TTC549 (cell line): ENCODE results near the gene TMC2.

Experiments used
- FAIRE-seq: peaks from 2 replicates; lab custom pipeline; 2012; peaks lifted over from hg19 to GRCh38; lab: Jason Lieb, UNC

TMC2 gene

DNA sequence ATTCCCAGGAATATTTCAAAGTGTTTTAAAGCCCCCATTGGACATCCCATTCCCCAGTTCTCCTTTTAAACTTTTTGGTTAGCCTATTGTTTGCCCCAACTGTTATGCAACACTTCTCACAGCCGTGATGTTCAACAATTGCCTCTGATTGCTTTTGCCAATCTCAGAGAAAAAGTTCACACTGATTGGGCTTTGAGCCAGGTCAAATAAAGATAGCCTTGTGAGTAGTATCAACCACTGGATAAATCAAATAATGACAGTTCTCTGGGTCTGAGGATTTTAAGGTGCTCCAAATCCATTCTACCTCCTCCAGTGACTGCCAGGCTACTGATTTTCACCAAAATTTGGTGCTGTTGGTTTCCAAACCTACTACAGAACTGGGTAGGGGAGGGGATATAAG, 97.0 kb downstream of the TMC2 start:
- no peak for FAIRE-seq

DNA sequence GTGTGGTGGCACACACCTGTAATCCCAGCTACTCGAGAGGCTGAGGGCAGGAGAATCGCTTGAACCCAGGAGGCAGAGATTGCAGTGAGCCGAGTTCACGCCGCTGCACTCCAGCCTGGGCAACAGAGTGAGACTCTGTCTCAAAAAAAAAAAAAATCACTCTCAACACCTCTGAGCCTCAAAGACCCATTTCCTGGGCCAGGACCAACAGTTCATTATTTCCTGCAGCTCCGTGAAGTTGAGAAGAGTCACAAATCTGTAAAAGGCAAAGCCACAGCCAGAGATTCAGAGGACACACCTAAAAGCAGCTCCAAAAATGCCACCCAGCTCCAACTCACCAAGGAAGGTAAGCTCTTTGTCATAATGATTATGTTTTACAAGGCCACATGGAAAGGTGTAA, 100.9 kb downstream of the TMC2 start:
- FAIRE-seq, result no peak

DNA sequence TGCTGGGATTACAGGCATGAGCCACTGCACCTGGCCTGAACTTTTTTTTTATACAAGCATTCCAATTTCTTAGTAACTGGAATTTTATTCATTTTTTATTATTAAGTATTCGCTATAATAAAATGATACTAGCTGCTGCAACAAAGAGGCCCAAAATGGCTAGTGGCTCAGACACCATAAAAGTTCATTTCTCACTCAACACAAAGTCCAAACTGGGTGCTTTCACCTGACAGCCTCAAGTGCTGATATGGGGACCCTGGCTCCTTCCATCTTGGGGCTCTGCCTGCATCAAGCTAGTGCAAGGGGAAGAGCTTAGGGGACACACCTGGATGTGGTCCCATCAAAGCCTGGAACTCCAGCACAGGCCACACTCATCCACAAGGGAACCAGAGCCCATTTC, 103.9 kb downstream of the TMC2 start:
- FAIRE-seq, result no peak

DNA sequence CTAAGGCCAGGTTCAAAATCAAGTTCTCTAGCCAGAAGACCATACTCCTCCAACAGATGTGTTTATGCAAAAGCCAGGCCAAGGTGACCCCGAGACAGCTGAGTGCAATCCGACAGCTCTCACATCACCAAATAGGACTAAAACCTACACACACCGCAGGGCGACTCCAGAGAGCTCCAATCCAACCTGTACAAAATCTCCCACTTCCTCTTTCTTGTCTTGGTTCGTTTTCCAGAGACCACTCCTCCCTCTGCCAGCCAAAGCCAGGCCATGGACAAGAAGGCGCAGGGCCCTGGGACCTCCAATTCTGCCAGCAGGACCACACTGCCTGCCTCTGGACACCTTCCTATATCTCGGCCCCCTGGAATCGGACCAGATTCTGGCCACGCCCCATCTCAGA, 104.5 kb downstream of the TMC2 start:
- no peak for FAIRE-seq

DNA sequence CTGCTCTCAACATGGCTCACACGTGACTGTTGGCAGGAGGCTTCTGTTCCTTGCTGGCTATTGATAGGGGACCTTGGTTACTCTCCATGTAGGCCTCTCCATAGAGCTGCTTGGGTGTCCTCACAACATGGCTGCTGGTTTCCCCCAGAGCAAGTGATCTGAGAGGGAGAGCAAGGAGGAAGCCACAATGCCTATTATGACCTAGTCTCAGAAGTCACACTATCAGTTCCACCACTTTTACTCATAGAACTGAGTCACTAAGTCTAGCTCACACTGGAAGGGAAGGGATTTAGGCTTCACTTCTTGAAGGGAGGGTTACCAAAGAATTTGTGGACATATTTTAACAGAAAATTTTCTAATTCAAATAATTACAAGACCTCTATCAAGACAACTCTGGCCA, 107.3 kb downstream of the TMC2 start:
- FAIRE-seq, result no peak

DNA sequence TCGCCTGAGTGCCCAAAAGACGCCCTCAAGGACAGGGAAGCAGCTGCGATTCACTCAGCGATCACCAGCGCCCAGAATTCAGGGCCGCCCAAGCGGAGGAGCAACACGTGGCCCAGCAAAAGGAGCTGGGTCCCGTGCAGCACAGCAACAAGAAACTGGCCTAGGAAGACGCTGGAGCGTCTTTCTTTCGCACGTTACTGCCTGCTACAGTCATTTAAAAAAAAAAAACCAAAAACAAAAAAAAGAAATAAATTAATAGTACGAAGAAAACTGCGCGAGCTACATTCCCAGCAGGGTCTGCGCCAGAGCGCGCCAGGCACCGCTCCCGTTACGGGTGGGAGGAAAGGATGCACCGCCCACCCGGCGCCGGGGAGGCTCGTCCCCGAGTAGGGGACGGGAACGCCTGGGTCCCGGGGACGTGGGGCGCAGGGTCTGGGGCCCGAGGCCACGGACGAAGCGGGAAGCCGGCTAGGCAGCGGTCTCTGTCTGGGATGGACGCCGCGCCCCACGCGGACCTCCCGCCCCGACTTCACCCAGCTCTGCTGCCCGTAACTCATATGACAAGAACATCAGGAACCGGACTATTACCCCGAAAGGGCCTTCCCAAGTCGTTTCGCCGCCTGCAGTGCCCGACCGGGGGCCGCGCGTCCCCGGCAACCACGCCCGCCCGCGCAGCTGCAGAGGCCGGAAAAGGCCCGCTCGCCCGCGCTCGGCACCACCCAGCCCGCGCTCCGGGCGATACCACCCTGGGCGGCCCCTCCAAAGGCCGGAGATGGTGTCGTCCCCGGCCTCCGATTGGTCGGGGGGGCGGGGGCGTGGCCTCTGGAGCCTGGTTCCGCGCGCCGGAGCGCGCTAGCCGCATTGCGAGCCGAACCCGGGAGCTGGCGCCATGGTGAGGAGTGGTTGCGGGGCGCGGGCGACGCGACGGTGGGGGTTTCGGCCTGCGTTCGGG, 115.7 kb downstream of the TMC2 start, which contains the start of gene NOP56:
Gene NOP56 (plus strand): TSS at position 861 of the 952 bp plus-strand sequence. CDS start 29 bp downstream, at position 890.
- FAIRE-seq, result no peak

DNA sequence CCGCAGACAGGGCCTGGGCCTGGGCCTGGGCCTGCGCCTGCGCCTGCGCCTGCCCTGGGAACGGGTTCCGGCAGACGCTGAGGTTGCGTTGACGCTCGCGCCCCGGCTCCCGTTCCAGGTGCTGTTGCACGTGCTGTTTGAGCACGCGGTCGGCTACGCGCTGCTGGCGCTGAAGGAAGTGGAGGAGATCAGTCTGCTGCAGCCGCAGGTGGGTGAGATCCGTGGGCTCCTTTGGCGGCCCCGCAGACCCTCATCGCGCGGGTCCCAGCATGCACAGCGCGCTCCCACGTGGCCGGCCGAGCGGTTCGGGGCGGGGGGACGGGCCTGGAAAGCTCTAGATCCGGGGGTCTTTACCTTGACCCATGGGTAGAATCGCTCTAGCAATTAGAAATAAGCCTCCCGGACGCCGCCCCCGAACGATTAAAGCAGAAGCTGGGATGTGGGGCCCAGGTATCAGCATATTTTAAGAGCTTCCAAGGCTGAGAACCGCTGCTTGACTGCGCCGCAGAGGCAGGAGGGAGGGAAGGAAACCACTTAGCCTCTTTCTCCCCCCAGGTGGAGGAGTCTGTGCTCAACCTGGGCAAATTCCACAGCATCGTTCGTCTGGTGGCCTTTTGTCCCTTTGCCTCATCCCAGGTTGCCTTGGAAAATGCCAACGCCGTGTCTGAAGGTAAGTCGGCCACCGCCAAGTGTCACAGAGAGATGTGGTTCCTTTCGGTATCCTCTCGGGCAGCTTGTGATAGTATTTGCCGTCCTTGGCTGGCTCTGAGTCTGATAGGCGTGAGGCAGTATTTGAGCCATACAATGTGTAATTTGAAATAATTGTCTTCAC, 116.6 kb downstream of the TMC2 start:
- FAIRE-seq, result no peak

DNA sequence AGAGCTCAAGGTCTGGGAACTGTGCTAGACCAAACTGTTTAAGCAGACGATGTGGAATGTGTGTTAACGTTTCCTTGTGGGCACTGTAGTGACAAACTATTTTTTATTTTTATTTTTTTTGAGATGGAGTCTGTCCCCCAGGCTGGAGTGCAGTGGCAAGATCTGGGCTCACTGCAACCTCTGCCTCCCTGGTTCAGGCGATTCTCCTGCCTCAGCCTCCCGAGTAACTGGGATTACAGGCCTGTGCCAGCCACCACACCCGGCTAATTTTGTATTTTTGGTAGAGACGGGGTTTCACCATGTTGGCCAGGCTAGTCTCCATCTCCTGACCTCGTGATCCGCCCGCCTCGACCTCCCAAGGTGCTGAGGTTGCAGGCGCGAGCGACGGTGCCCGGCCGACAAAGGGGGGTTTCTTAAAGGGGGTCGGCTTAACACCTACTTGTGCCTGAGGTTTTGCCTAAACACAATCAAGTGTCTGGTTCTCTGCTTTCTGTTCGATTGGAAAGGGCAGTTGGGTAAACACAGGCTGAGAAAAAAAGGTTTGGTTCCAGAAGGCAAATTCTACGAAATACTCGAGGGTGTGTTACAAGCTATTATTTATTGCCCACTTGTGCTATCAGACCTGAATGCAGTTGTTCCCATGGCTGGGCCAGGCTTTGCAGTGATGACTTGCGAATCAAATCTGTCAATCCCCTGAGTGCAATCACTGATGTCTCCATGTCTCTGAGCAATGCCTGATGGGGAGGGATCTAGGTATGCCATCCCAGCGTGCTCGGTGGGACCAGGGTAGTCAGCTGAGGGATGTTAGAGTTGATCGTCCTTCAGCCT, 117.4 kb downstream of the TMC2 start:
- FAIRE-seq, result no peak

DNA sequence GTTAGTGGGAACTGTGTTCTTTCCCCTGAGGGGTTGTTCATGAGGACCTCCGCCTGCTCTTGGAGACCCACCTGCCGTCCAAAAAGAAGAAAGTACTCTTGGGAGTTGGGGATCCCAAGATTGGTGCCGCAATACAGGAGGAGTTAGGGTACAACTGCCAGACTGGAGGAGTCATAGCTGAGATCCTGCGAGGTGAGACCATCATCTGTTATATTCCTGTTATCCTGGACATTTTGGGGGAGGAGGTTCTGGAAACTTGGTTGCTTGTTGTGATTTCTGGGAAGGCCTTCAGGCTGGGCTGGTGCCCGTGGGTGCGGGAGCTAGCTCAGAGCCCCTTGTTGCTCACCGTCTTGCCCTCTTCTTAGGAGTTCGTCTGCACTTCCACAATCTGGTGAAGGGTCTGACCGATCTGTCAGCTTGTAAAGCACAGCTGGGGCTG, 118.0 kb downstream of the TMC2 start:
- no peak for FAIRE-seq

DNA sequence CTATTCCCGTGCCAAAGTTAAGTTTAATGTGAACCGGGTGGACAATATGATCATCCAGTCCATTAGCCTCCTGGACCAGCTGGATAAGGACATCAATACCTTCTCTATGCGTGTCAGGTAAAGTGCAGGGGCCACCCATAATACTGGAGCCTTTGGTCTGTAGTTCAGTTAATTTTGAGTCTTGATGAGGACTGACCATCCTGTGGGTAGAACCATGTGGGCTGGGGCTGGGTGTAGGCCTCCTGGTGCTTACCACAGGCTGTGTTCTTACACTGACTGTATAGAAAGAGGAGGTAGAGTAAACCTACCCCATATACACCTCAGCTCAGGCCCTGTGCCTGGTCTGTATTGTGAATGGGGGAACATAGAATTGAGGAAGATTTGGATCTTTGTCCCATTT, 118.5 kb downstream of the TMC2 start:
- FAIRE-seq, result no peak

DNA sequence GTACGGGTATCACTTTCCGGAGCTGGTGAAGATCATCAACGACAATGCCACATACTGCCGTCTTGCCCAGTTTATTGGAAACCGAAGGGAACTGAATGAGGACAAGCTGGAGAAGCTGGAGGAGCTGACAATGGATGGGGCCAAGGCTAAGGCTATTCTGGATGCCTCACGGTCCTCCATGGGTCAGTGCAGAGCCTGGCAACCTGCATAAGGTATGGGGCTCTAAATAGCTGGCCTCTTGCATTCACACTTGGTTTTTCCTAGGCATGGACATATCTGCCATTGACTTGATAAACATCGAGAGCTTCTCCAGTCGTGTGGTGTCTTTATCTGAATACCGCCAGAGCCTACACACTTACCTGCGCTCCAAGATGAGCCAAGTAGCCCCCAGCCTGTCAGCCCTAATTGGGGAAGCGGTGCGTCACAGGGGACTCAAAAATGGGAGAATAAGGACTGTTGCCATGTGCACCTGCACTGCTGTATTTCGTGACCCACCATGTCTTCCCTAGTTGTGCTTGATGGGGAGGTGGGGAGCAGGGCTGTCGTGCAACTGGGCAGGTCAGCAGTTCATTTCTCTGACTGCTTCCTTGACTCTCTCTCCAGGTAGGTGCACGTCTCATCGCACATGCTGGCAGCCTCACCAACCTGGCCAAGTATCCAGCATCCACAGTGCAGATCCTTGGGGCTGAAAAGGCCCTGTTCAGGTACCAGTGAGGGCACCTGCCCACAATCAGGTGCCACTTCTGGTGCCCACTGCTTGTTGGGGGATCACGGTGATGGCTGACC, 119.2 kb downstream of the TMC2 start:
- no peak for FAIRE-seq

DNA sequence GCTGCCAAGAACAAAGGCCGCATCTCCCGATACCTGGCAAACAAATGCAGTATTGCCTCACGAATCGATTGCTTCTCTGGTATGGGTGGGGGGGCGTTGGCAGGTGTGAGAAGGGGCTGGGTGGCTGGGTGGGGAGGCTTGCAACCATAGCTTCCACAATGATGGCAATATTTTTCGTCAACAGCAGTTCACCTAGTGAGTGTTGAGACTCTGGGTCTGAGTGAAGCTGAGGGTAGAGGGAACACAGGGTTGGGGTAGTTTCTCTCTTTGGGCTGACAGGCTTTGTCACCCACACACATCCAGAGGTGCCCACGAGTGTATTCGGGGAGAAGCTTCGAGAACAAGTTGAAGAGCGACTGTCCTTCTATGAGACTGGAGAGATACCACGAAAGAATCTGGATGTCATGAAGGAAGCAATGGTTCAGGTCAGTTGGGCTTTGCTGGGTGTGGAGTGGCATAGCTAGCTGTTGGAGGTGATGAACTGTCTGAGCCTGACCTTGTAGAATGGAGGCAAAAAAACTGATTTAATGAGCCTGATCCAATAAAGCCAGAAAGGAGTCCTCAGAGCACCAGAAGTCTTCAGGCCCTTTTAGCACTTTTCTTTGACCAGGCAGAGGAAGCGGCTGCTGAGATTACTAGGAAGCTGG, 120.2 kb downstream of the TMC2 start:
- FAIRE-seq, result no peak

DNA sequence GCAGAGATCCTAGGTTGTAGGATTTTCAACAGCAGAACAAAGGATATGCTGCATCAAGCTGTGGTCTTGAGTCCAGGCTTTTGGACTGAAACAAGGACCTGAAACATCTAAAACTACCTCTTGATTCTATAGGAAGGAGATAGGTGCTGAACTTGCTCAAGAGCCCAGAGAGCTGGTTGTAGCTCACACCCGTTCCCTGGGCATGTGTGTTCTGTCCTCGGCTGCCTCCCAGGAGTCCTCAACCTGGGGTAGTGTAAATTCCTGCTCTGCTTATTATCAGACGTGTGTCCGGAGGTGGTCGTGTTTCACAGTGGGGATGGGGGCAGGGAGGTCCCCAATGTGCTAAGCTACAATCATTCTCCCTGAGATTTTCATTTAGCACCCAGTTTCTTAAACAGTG, 120.9 kb downstream of the TMC2 start:
- FAIRE-seq, result no peak

DNA sequence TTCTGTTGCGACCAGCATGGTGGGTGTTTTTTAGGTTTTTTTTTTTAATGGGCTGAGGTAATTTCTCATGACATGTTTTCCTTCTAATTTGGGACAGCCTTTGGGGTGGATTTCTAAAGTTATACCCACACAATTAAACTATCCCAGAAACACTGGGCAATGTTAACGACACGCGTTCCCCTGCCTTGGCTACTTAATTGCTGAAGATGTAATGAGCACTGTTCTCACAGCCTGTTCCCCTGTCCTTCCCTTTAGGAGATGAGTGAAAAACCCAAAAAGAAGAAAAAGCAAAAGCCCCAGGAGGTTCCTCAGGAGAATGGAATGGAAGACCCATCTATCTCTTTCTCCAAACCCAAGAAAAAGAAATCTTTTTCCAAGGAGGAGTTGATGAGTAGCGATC, 121.3 kb downstream of the TMC2 start:
- FAIRE-seq, result no peak

DNA sequence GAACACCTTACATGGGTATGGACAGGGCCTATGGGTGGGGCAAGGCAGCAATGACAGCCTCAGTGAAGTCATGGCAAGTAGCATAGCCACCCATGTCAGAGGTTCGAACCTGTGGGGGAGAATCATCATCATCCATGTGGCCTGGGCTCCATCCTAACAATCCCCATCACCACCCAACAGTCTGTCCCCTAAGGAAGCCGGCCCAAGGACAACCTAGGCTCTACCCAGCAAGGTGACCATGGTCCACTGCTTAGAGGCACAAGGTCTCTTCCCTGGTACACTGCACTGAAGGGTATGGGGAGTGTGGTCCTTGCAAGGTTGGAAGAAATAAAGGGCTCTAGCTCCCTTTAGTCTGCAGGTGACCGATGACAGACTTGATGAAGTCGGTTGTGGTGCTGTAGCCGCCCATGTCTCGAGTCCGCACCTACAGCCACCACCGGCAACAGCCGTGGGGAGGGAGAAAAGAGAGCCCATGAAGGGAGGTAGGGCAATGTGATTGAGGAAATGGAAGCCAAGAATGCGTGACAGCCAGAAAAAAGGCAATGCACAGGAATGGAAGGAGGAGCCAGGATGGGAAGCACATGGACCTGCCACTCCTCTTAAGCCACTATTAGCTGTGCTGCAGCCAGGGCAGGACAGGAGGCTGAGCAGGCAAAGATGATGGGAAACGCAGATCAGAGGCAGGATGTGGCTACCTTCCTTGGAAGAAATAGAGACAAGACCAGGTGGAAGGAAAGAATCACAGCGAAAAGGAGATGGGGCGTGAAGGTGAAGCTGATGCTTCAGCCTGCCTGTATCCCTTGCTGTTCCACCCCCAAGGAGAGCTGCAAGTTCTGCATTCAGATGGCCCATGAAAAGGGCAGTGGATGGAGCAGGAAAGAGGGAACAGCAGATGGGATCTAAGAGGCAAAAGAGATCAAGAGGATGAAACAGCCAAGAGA, 122.3 kb downstream of the TMC2 start:
- FAIRE-seq, result no peak

DNA sequence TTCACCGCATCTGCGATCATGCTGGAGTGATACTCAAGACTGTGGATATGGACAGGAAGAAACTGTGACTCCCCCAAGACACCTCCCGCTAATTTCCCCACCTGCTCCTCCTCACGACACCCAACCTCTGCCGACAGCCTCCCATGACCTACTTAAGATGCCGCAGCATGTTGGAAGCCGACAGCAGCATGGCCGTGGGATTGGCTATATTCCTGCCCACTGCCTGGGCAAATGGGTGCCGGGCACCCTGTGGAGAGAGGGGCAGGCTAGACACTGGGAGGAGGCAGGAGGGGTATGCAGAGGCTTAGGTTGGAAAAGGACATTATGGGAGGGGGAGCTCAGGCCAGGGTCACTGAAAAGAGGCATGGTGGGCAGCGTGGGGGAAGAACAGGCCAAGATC, 123.2 kb downstream of the TMC2 start:
- no peak for FAIRE-seq

DNA sequence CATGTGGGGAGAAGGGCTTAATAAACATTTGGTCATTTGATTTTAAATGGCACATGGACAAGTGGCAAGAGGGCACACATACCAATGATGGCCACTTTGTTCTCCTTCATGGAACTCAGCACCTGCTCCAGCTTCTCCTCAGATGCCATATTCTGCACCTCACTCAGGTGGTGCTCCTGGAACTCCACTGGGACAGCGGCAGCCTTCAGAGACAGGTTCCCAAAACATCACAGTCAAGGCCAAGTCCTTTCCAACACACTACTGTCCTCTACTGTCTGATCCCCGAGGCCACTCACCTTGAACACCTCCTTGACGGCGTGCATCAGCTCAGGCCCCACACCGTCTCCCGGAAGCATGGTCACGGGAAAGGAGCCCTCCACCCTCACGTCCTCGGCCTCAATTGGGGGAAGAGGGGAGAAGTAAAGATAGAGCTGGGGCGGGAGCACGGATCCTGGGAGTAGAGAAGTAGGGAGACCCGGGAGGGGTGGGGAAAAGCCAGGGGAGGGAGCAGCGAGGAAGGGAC, 127.1 kb downstream of the TMC2 start:
- no peak for FAIRE-seq

DNA sequence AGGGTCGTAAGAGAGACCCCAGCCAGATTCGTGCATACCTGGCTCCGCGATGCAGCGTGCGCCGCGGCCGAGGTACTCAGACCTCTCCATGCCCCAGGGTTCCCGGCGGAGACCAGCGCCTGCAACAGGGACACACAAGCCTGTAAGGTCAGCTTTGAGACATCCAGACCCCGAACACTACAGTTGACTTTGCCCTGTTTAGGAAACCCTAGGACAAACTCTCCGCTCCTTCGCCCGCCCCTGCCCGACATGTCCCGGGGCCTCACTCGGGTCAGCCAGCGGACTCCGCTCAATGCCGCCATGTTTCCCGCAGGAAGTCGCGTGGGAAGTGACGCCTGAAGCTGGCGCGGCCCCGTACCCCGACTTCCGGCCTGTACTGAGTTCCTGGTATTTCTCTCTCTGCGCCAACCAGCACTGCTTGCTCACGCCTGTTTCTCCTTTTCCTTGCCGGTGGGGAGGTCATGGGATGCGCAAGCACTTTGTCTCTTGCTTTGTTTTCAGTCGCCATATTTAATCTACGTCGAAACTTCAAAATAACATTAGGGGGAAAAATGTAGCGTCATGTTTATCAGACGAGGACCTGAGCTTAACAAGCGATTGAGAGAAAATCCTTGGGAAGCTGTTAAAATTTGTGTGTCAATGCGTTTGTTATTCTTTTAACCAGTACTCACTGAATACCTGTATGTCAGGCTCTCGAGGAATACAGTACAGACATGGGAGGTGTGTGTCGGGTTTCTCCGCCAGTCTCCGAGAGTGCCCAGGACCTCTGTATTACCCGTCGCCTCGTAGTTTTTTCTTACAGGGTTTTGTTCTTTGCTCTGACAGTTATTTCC, 127.7 kb downstream of the TMC2 start, which contains the start of gene IDH3B:
Gene IDH3B (minus strand): TSS at position 330 of the 833 bp plus-strand sequence. CDS start 28 bp downstream, at position 302.
- FAIRE-seq, result peak; percentile 46
